Measurements from ENCODE around the gene GUK1.
A peak's percentile ranks its signal among the peaks of the same experiment; 100 is the strongest.
"Not testable (repeated sequence)": the region's sequence is repeated elsewhere in the genome, so short reads cannot be mapped to it uniquely, and the experiment has no call there.

GUK1 gene

DNA sequence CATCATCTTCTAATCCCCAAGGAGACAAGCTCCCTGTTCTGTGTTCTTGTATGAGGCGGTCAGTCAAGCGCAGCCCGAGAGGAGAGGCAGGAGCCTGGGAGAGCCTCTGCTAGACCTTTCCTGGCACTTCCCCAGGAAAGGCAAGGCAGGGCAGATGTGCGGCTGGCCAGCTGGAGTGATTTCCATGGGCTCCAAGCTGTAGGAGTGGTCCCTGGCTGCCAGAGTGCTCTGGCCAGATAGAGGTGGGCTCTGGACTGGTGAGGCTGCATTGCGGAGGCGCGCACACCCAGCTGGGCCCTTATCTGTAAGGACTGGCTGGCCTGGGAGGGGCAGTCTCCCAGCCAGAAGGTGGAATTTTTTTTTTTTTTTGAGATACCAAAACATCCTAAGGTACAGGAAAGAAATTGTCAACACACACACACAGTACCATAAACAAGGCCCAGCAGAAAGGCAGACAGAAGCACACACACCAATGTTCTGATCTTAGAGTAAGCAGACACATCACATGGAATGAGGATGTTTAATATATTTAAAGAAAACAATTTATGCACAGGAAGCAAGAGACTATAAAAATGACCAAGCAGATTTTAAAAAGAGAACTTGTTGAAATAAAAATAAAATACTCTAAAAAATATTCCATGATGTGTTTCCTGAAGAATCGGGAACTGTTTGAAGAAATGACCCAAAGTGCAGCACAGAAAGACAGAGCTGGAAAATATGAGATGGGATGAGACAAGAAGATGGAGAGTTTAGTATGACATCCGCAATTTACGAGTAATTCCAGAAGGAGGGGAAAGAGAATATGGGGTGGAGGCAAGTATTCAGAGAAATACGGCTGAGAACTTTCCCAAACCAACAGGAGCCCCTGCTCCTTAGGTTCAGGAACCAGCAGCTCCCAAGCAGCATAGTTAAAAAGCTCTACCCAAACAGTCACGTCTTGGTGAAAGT is 38.9 kb downstream of the GUK1 start:
- no peak for DNase-seq

DNA sequence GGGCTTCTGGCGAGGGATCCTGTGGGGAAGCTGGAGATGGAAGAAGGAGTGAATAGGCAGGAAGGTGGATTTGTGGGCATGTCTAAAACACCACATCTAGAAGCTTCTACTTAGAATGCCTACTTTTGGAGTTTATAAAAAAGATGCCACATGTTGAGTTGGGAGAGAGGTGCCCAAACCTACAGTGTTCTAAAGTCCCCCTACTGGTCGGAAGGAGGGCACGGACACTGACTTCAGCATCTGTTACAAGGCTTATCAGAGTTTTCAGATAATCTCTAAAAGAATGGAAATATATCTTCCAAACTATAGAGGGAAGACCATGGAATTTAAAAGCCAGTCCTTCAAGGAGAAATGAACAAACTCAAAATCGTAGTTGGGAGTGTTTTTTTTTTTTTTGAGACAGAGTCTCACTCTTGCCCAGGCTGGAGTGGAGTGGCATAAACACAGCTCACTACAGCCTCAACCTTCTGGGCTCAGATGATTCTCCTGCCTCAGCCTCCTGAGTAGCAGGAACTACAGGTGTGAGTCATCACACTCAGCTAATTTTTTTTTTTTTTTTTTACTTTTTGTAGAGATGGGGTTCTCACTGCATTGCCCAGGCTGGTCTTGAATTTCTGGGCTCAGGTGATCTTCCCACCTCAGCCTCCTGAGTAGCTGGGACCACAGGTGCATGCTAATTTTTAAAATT is 40.3 kb downstream of the GUK1 start:
- DNase-seq = no peak

DNA sequence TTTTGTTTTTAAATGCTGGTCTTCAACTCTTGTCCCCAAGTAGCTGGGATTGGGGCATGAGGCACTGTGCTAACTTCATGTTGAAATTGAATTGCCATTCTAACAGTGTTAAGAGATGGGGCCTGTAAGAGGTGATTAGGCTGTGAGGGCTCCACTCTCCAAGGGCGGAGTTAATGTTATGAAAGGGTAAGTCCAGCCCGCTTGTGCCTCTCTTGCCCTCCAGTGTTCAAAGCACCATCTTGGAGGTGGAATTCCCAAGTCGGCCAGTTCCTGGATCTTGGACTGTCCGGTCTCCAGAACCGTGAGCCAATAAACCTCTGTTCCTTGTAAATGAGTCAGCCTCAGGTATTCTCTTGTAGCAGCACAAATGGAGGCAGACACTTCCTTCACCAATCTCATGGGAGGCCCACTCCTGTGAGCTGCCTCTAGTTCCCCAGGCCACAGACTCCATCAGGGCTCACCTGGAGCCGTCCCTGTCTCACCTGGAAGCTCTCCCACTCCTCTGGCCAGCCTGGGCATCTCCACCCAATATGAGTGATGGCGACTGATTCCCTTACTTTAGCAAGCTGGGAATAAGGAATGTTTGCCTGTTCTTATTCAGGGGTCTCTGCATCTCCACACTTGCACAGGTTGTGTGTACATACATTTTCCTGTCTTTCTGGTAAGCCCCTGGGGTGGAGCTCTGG is 41.0 kb downstream of the GUK1 start:
- no peak for DNase-seq

DNA sequence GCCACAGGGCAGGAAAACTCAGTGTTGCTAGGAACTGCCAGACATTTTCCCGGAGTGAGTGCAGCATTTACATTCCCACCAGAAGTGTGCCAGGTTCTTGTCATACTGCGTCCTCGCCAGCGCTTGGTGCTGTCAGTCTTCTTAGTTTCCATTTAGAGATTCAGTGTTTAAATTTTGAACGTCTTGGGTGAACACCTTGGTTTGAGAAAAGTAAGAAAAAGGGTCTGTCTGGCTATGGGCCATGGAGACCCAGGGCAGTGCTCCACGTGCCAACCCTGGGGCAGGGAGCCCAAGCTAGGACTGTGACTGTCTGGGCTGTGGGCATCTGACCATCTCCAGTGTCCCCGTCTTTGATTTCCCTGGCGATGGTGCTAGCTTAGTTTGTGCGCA is 41.6 kb downstream of the GUK1 start:
- no peak for DNase-seq

DNA sequence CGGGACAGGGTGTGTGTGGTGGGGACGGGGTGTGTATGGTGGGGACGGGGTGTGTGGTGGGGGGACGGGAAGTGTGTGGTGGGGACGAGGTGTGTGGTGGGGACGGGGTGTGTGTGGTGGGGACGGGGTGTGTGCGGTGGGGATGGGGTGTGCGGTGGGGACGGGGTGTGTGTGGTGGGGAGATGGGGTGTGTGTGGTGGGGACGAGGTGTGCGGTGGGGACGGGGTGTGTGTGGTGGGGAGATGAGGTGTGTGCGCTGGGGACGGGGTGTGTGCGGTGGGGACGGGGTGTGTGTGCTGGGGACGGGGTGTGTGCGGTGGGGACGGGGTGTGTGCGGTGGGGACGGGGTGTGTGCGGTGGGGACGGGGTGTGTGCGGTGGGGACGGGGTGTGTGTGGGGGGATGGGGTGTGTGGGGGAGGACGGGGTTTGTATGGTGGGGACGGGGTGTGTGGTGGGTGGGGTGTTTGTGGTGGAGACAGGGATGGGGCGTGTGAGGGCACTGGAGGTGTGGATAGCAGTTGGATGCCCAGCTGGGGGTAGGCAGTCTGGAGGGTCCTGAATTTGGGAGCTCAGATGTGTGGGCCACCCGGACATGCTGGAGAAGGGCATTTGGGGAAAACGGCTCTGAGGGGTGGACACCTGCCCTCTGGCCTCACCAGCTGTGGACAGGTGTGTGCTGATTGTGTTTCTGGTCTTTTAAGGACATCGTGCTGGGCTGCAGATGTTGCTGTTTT is 42.4 kb downstream of the GUK1 start:
- DNase-seq = peak; percentile 29

DNA sequence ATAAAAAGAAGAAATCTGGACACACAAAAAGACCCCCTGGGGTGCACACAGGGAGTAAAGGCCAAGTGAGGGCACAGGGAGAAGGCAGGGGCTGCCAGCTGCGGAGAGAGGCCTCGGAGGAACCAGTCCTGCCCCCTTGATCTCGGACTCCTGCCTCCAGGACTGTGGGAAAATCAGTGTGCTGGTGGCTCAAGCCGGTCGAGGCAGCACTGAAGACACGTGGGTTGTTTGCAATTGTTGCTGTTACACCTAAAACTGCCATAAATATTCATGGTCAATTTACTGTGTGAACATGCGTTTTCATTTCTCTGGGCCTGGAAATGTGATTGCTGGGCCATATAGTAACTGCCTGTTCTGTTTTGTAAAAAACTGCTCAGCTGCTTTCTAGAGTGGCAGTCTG is 44.1 kb downstream of the GUK1 start:
- no peak for DNase-seq

DNA sequence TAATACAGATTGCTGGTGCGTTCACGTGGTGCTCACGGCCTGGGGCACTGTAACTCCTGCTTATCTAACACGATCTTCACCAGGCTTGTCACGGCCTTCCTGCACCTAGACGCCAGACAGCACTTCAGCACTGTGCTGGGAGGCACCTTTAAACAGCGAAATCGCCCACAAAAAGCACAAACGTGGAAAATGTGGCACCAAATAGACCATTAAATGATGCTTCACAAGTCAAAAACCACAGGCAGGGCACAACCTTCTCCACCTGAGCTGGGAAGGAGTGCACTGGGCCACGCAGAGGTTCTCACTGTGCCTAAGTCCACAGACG is 45.5 kb downstream of the GUK1 start:
- peak; percentile 74 for DNase-seq

DNA sequence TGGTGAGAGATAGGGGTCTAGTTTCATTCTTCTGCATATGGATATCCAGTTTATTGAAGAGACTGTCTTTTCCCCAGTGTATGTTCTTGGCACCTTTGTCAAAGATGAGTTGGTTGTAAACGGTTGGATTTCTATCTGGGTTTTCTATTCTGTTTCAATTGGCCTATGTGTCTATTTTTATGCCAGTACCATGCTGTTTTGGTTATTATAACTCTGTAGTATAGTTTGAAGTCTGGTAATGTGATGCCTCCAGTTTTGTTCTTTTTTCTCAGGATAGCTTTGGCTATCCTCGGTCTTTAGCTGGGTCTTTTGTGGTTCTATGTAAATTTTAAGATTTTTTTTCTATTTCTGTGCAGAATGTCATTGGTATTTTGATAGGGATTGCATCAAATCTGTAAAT is 48.2 kb downstream of the GUK1 start:
- DNase-seq = not testable (repeated sequence)

DNA sequence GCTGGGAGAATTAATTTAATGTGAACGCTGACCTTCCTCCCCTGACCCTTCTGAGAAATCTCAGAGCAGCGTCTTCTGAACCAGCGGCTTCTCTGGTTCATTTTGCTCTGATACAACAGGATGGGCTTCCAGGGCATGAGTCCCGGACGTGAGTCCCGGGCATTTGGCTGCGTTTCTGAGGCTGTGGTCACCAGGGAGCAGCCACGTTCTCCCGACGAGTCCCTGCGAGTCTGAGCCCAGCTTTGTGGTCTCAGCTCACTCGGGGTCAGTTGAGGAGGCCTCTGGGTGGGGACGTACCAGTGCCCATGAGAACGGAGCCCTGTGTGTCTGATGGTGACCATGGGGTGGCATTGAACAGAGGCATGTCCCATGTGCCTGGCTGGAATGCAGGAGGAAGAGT is 50.1 kb downstream of the GUK1 start:
- DNase-seq = no peak

DNA sequence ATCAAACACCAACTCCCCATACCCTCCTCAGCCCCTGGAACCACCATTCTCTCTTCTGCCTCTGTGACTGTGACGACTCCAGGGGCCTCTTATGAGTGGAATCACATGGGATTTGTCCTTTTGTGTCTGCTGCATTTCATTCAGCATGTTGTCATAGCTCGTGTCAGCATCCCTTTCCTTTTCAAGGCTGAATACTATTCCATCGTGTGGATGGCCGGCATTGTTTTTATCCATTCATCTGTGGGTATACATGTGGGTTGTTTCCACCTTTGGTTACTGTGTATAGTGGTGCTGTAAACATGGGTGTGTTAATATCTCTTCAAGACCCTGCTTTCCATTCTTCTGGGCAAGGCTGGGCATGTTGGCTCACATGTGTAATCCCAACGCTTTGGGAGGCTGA is 50.7 kb downstream of the GUK1 start:
- DNase-seq = no peak

DNA sequence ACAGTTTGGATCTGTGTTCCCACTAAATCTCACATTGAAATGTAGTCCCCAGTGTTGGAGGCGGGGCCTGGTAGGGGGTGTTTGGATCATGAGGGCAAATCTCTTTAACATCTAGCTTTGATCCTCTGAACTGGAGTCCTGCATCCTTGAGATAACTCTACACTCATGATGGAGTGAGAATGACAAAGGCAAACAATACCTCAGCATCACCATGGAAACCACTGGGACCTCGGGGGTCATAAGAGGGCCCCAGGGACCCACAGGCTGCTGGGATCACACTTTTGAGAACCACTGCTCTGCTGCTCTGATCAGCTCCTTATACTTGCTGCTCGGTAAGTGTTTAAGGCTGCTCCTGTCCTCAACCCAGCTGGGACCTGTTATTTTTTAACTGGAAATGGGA is 54.4 kb downstream of the GUK1 start:
- no peak for DNase-seq

DNA sequence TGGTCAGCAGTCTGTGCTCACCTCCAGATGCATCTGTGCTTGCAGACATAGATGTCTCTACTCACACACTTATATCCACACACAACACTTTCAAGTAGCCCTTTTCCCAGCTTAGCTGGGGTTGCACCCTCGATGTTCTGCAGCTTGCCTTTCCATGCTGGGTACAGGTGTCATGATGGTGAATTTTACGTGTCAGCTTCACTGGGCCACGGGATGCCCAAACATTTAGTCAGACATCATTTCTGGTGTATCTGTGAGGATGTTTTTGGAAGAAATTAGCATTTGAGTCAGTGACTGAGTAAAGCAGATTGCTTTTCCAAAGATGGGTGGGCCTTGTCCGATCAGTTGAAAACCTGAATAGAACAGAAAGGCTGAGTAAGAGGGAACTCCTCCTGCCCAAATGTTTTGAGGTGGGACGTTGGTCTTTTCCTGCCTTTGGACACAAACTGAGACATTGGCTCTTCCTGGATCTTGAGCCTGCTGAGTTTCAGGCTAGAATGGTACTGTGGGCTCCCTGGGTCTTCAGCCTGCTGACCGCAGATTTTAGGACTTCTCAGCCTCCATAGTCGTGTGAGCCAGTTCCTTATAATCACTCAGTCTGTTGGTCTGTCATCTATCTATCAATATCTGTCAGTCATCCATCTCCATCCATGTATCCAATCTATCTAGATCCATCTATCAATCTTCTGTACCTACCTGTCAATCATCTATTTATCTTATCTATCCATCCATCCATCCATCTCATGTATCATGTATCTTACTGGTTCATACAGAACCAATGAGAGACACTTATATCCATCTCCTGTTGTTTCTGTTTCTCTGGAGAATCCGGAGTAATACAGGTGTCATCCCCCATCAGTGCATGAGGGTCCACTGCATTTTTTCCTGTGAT is 55.1 kb downstream of the GUK1 start:
- no peak for DNase-seq

DNA sequence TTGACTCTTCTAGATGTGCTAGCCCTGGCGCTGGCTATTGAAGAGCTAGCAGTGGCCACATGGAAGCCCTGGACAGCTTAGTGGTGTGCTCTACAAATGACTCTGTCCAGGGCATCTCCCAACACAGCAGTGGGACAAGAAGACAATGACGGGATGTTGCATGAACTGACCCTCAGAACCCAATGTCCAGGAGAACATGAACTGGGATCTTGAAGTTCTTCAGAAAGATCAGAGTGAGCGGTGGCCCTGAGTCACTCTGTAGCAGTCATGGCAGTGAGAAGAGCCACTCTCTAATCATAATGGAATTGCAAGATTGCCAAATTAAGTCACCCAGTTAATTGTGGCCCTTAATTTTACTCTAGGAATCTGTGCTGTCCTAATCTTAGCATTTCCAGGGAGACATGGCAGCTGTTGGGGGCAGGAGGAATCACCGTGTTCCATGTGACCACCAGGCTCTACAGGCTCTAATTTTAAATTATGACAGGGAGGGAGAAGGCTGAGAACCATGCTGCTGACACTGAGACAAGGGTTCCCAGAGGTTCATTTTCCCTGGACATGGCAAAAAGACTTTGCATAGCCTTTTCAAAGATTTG is 57.6 kb downstream of the GUK1 start:
- no peak for DNase-seq
